ENCODE data around the gene PDYN.

The PDYN gene

DNA sequence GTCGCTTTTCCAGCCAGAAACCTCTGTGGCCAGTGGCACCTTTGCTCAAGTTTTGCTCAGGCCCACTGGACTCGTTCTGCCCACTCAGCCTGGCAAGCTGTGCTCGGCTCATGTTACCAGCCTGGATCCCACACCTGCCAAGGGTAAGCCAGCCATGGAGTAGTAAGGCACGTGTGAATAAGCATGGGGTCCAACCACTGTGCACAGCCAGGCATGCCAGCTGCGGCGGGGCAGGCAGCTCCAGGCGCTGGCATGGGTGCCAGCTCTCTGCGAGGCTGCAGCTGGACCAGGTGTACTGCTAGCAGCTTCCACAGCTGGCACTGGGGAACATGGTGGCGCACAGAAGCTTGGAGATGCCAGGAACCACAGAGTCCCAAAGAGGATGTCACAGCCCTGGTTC, 32.1 kb upstream of the PDYN start:
- in situ Hi-C loops (cut with HindIII; ENCODE audit: low sequenced_read_pairs): no loop called here
- H3K4me3 ChIP-seq (ENCODE audit: low read depth, low read length): no peak overlapping the region
- TF ChIP-seq, protein P1, sequence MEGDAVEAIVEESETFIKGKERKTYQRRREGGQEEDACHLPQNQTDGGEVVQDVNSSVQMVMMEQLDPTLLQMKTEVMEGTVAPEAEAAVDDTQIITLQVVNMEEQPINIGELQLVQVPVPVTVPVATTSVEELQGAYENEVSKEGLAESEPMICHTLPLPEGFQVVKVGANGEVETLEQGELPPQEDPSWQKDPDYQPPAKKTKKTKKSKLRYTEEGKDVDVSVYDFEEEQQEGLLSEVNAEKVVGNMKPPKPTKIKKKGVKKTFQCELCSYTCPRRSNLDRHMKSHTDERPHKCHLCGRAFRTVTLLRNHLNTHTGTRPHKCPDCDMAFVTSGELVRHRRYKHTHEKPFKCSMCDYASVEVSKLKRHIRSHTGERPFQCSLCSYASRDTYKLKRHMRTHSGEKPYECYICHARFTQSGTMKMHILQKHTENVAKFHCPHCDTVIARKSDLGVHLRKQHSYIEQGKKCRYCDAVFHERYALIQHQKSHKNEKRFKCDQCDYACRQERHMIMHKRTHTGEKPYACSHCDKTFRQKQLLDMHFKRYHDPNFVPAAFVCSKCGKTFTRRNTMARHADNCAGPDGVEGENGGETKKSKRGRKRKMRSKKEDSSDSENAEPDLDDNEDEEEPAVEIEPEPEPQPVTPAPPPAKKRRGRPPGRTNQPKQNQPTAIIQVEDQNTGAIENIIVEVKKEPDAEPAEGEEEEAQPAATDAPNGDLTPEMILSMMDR (IDR thresholded peaks at IDR 0.05; ENCODE audit: low read depth, low read length, missing control alignments): no peak
- DNase-seq (ENCODE audit: low read depth): no peak

DNA sequence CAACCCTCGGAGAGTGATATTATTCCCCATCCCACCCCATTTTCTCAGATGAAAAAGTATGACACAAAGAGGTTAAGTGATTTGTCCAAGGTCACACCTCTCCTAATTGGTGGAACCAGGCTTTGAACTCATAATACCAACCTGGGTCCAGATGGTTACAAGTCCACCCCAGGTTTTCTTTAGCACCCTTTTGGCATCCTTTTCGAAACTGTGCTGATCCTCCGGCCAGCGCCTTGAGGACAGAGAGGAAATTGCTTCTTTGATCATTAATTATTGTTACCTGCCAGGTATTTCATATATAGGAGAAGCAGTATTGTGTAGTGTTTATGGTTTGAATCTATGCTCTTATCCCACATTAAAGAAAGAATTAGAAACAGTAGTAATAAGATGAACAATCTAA, 29.3 kb upstream of the PDYN start:
- DNase-seq (ENCODE audit: low read depth): no peak
- in situ Hi-C loops (cut with HindIII; ENCODE audit: low sequenced_read_pairs): no loop called here
- no peak overlapping the region for H3K4me3 ChIP-seq (ENCODE audit: low read depth, low read length)
- TF ChIP-seq, protein P1 (IDR thresholded peaks at IDR 0.05; ENCODE audit: low read depth, low read length, missing control alignments): no peak

DNA sequence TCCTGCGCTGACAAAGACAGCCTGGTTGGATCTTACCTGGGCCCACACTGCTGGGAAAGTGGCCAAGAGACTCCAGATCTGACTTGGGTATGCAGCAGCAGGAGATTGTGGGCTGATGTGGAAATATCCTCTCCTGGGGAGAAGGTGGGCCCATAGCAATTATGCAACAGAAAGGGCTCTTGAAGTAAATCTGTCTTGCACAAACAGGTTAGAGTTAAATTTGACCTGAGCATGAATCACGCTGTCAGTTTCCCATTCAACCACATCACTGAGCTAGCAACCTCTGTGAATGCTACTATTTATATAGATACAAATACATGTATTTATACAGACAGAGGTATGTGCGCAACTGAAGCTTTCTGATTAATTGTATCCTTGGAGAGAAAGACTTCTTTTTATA, 28.3 kb upstream of the PDYN start:
- in situ Hi-C loops (cut with HindIII; ENCODE audit: low sequenced_read_pairs): no loop called here
- DNase-seq (ENCODE audit: low read depth): no peak
- no peak overlapping the region for H3K4me3 ChIP-seq (ENCODE audit: low read depth, low read length)
- TF ChIP-seq, protein P1 (IDR thresholded peaks at IDR 0.05; ENCODE audit: low read depth, low read length, missing control alignments): no peak

DNA sequence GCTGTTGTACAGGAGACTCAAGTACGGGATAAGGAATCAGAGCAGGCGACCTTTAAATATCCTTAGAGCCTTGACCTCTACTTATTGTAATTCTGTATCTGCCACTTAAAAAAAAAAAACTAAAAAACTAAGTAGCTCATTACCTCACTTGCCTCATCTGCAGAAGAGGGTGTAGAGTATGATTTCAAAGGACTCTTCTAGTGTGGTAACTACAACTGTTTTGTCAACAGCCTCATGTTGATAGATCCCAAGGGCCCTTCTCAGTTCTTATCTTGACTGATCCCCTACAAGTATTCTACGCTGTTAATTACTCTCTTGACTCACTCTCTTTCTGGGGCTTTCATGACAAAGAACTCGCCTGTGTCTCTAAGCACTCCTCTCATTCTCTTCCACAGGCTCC, 16.7 kb upstream of the PDYN start:
- no peak for DNase-seq (ENCODE audit: low read depth)
- TF ChIP-seq, protein P1 (IDR thresholded peaks at IDR 0.05; ENCODE audit: low read depth, low read length, missing control alignments): no peak
- in situ Hi-C loops (cut with HindIII; ENCODE audit: low sequenced_read_pairs): no loop called here

DNA sequence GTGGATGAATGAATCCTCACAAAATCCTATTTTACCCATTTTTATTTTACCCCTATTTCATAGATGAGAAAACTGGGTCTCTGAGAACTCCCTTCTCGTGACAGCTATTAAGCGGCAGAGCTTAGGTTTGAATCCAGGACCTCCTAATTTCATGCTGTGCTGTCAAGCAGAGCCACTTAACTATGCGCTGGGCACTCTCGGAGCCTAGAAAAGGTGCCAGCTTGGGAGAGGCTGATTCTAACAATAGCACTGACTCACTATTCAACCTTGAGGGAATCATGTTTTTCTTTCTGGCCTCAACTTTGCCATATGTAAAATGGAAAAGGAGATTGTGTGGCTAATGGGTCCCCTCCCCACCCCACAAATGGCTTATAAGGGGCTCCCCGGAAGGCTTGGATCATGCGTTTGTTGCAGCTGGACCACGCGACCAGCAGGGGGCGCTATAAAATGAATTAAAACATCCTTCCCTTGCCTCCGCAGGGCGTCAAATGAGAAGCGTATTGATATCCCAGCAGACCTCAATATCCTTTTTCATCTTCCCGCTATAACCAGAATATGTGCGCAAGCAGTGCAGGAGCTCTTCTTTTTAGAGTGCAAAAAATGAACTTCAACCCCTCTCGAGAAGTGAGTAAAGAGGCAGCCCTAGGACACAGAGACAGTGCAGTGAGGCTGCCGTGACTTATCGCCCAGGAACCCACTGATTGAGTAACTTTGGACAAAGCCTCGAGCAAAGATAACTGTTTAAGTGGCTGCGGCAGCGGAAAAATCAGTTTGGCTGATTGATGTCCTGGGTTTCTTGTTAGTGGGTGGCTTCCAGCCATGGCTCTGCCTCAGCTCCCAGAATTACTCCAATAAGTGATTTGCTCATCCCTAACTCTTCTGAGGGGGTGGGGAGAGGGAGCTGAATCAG, 12.8 kb upstream of the PDYN start:
- in situ Hi-C loops (cut with HindIII; ENCODE audit: low sequenced_read_pairs): no loop called here
- TF ChIP-seq, protein P1 (IDR thresholded peaks at IDR 0.05; ENCODE audit: low read depth, low read length, missing control alignments): peak; percentile 73
- H3K4me3 ChIP-seq (ENCODE audit: low read depth, low read length): no peak overlapping the region
- DNase-seq (ENCODE audit: low read depth): no peak

More for the DNA sequence above, 16.7 kb upstream of the PDYN start:
- H3K4me3 ChIP-seq (ENCODE audit: low read depth, low read length): no peak overlapping the region

DNA sequence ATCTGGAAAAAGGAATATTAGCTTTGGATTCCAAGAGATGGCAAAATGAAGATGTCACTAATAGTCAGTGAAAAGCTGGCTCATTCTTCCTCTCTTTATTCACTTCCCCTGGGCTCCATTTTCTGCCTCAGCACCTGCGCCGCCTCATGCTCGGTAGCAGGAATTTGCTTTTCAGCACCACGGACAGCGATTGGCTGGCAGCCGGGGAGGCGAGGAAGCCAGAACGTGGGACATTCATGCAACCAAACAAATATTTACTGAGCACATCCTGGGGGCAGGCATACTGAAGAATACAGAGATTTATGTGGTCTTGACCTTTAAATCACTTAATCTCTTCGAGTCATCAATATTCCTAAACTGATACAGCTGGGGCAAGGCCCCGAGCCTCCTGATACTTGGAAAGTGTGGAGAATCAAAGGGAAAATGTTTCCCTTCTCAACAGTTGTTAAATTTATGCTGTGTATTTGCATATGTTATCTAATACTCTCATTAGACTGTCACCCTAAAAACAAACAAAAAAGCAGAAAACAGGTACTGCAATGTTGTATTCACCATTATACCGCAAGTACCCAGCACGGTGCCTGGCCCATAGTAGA, 12.1 kb upstream of the PDYN start:
- TF ChIP-seq, protein P1 (IDR thresholded peaks at IDR 0.05; ENCODE audit: low read depth, low read length, missing control alignments): no peak
- in situ Hi-C loops (cut with HindIII; ENCODE audit: low sequenced_read_pairs): no loop called here
- no peak overlapping the region for H3K4me3 ChIP-seq (ENCODE audit: low read depth, low read length)
- DNase-seq (ENCODE audit: low read depth): peak; percentile 19
